IPS DF 19.7 (cell line): ENCODE data around the gene SRRM1.
"Not testable (repeated sequence)": the region's sequence is repeated elsewhere in the genome, so short reads cannot be mapped to it uniquely, and the experiment has no call there.

ENCODE experiments used
- DNase-seq: peaks from one replicate; pipeline ENCODE4 v3.0.0-alpha.2; 2013; ENCODE audit warnings: low read depth, low spot score

Gene SRRM1

GRCh38 chr1:24715658-24716057, 72.6 kb downstream of the SRRM1 start:
- no peak for DNase-seq

- DNase-seq = no peak
Measured at GRCh38 chr1:24717887-24718650, 75.0 kb downstream of the SRRM1 start.

- no peak for DNase-seq
Measured at GRCh38 chr1:24720152-24720551, 77.0 kb downstream of the SRRM1 start.

- DNase-seq = no peak
Measured at GRCh38 chr1:24721533-24721932, 78.4 kb downstream of the SRRM1 start.

- not testable (repeated sequence) for DNase-seq
Measured at GRCh38 chr1:24722073-24723035, 79.3 kb downstream of the SRRM1 start.
